ENCODE results near the gene MYRFL.

DNA sequence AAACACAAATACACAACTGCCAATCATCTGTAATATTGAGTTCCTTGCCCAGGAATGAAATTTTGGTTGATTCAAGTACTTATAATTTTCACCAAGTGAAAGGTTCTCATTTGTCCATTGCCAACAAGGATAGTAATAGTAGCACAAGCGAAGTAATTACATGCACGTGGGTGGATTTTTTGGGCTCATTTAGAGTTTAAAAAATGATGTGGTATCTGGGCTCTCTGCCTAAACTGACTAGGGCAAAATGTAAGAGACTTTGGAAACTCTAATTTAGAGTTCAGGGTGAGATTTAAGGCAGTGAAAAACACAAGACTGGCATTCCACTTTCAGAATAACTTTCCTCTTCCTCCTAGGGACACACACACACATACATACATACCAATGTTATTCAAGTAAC, 111.7 kb downstream of the MYRFL start:
- TF ChIP-seq POLR2A (IDR thresholded peaks at IDR 0.05; ENCODE audit: low read depth) (no peak), POLR2AphosphoS5 (IDR thresholded peaks at IDR 0.05) (no peak), EP300 (IDR thresholded peaks at IDR 0.05) (no peak)
- TF ChIP-seq, protein P1, sequence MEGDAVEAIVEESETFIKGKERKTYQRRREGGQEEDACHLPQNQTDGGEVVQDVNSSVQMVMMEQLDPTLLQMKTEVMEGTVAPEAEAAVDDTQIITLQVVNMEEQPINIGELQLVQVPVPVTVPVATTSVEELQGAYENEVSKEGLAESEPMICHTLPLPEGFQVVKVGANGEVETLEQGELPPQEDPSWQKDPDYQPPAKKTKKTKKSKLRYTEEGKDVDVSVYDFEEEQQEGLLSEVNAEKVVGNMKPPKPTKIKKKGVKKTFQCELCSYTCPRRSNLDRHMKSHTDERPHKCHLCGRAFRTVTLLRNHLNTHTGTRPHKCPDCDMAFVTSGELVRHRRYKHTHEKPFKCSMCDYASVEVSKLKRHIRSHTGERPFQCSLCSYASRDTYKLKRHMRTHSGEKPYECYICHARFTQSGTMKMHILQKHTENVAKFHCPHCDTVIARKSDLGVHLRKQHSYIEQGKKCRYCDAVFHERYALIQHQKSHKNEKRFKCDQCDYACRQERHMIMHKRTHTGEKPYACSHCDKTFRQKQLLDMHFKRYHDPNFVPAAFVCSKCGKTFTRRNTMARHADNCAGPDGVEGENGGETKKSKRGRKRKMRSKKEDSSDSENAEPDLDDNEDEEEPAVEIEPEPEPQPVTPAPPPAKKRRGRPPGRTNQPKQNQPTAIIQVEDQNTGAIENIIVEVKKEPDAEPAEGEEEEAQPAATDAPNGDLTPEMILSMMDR (IDR thresholded peaks at IDR 0.05): no peak
